Stimulated activated naive CD8-positive, alpha-beta T cell treated with anti-CD3 and anti-CD28 coated beads, Interleukin-15, Interleukin-2, amounts not matched to agents 100 U/mL and 50 U/mL, for 24 hours (primary cell): Measurements from ENCODE around the gene EPB41L5.

Experiments used
- ATAC-seq: fragments of 150-1000 bp; cut with Tn5 transposase; one replicate; pipeline ENCODE4 v1.10.0; 2021
- DNase-seq: peaks from one replicate; pipeline ENCODE4 v3.0.0; 2021

Gene EPB41L5

DNA sequence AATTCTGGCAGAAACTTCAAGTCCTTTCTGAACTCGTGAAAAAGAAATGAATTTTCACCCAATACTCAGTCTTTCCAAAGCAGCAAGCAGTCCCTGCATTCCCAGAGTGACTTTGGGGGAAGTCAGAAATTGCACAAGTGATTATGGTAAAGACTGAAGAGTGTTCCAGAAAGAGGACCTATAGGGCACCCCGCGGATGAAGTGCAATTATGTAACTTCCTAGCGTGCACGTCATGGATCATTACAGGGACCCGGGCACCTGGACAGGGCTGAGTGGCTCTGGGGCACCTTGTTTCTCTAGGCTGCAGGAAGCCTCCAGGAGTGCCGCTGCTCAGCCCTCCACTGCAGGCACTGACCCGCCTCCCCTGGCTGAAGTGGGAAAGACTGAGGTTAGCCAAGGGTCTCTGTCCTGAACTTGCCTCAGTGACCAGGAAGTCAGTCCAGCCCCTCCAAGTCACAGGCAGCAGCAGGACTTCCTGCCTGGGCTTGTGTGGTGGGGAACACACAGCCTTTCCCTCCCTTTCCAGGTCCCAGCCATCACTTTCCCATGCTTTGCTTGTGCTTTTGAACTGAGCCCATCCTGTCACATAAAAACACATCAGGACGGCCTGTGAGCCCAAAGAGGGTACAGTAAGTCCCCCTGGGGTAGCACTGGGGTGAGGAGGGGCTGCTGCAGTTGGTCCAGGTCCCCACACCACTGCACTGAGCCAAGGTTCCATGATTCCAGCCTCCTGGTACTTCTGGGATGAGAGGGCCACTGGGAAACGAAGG lies 190.6 kb downstream of the EPB41L5 start:
- DNase-seq, result no peak

DNA sequence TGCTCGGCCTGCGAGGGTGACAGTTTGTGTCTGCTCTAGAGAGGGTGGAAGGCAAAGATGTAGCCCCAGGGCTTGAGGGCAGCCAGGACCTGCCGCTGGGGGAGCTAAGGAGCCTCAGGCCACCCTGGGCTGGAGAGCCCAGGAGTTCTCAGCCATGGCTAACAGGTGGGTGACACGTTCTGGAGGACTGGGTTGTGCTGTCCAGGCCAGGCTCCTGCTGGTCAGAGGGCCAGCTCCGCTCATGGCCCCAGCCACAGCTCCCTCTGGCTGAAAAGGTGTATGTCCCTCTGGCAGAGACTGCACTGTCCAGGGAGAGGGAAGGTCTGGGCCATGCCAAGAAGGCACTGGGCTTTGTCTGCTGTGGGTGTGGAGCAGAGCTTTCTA lies 191.1 kb downstream of the EPB41L5 start:
- peak; percentile 8 for ATAC-seq
- DNase-seq, result no peak

More for the DNA sequence above, 190.6 kb downstream of the EPB41L5 start:
- ATAC-seq, result peak; percentile 15

DNA sequence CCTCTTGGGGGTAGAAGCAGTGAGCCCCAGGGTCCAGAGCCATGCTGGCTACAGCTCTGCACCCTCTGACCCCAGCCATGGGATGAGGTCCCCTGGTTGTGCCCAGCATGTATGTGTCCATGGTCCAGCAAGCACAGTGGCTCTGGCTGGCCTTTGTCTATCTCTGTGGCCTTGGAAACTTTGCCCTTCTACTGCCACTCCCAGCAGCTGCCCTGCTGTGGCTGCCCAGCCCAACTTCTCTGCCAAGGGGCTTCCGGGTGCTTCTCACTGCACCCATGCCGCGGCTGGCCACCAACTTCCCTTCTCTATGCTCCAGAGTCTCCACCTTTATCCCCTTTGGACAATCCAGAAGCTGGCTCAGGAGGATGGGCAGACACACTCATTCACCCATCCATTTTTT lies 191.5 kb downstream of the EPB41L5 start:
- no peak for DNase-seq
- no peak for ATAC-seq

DNA sequence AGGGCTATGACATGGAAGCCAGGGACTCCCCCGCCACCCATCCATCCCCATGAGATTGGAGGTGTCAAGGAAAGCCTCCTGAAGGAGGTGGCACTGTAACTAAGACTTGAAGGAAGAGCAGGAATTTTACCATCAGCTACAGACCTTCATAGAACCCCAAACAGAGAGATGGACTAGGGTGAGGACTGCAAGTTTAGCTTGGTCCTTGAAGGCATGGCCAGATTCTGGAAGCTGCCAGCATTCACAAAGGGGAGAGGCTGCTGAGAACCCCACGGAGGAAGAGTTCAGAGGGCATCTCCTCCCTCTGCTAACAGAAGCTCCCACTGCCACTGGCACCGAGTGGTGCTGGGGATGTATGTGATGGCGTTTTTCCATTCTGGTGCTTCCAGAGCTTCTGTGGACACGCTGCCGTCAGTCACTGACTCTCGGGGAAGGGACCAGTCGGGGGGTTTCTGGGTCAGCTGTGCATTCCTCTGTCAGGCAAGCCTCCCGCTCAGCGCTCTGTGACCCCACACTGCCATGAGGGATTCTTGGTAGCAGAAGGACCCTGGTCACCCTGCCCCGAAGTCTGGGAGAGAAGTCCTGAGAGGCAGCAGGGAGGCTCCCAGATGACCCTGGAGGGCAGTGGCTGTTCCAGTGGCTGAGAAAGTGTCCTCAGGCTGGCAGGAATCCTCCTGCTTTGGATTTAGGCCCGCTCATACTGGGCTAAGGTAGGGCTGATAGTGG lies 192.2 kb downstream of the EPB41L5 start:
- DNase-seq, result no peak
- ATAC-seq, result no peak

DNA sequence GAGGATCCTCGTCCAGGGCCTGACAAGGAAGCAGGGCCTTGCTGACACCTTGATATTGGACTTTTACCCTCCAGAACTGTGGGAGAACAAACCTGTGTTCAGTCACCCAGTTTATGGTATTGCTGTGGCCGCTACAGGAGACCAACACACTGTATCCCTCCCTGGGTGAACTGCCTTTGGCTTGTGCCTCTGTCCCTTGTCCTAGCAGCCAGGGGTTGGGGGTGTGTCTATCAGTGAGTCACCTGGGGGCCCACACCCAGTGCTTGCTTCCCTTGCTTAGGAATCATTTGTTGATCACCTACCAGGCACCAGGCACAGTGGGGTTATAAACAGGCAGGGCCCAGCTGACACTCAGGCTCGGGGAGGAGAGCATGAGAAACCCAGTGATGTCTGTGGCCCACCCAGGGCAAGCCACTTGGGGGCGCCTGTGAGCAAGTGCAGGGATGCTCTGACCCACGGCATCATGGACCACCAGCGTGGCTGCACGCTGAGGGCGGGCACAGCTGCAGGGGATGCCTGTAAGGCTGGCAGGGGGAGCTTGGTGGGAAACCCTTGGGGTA lies 193.2 kb downstream of the EPB41L5 start:
- ATAC-seq (no peak), DNase-seq (peak; percentile 76)

DNA sequence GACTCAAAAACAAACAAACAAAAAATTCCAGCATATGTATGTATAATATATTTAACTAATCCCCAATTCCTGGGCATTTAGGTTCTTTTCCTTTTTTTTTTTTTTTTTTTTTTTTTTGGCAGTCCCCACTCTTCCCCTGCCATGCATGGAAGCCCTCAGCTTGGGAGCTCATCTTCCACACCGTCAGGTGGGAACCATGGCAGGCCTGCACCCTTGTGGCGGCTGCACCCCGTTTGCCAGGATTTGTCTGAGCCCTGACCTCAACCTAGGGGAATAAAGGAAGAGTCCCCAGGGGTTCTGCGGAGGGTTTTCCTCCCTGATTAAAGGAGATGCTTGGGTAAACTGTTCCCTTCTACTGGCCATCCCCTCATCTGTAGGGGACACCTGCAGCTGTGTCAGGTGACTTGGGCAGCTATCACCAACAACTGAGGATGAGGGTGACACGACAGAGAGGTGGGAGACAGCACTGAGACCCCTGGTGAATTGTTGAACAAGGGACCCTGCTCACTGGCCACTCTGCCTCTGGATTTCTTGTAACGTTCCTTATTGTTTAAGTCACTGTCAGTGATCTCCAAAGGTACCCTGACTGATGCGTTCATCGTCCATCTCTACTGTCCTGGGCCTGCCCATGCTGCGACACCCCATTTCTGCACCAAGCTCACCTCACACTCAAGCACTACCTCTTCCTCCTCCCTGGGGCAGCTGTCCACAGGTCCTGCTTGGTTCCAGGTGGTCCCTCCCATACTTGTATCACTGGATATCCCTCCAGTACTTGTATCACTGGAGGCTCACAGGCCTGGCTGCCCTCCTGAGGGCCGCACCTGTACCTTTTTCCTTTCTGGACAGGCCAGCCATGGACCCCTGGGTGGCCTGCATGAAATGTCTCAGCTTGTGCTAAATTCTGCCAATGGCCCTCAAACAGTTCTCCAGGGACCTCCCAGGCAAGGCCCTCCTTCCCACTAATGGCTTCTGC lies 195.8 kb downstream of the EPB41L5 start:
- ATAC-seq (no peak), DNase-seq (no peak)

DNA sequence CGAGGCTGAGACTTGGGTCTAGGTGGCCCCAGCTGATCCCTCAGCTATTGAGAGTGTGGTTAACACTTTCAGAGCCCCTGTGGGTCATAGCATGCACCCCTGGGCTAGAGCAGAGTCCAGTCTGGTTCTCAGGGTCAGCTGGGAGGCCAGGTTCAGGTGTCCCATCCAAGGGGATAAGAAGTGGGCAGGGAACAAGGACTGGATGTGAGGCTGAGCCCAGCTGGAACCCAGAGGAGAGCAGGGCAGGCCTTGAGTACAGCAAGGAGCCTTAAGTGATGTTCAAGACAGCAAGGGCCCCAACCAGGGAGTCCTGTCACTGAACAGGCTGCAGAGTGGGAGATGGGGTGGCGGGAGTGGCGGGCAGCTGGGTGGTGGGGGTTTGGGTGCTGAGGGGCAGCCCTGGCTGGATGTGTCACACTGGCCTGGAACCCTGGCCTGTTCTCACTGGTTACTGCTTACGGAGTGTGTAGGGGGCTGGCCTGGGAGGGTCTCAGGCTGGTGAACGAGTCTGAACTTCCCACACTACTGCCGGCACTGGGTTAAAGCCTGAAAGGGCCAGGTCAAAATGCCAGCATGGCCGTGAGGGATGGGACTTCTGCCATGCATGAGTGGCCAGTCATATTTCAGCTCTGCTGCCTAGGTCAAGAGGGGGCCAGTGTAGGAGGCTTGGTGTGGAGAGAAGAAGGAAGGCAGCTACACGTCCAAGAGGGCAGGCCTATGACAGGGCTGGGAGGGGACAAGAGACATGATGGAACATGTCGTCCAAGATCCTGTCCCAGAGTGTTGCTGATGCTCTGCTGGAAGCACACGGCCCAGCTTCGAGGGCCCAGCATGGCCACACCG lies 196.8 kb downstream of the EPB41L5 start:
- DNase-seq (no peak), ATAC-seq (no peak)

DNA sequence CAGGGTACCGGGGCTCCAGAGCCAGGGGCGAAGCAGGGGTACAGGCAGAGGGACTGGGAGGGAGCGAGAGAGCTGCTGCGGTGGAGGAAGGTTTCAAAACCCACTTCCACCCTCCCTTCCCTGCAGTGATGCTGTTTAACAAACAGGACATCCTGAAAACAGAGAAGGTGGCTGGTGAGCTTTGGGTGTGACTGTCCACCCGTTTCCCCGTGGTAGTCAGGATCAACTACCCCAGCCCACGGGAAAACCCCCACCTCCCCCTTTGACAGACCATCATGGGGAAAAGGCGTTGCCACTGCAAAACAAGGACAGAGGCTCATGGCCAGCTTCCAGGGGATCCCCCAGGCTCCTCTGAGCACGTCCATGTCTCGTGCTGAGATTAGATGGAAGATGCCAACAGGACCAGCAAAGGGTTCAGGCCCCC lies 197.4 kb downstream of the EPB41L5 start:
- DNase-seq (no peak), ATAC-seq (peak; percentile 14)

DNA sequence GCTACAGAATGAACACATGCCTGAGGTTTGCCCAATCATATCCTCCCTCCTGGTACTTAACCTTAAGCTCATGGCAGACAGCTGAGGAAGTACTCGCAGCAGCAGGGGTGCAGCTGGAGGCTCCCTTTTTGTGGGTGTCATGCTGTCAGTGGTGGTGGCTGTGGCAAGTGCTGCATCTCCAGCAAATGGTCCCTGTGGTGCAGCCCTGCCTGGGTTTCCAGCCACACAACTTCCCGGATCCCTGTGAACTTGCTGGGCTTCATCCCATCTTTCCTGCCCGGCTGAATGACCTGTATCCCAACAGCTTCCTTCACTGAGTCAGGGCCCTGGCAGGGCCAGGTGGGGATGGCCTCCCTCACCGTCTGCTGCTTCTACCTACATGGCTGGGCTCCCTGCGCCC lies 205.3 kb downstream of the EPB41L5 start:
- ATAC-seq (no peak), DNase-seq (no peak)

DNA sequence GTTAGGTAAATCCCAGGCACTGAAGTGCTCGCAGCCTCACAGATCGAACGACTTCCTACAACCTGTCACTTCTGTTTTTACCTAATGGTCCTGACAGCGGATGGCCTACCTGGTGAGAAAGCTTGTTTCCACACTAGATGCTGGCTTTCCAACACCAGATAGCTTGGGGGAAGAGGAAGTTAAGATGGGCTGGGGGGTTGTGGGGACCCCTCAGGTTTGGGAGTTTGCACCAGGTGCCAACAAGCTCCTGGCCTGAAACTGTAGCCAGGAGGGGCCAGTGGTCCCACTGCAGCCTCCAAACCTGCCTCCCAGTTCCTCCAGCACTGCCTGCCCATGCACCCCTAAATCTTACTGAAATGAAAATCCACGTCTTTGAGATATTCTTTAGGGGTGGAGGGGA lies 206.4 kb downstream of the EPB41L5 start:
- no peak for ATAC-seq

DNA sequence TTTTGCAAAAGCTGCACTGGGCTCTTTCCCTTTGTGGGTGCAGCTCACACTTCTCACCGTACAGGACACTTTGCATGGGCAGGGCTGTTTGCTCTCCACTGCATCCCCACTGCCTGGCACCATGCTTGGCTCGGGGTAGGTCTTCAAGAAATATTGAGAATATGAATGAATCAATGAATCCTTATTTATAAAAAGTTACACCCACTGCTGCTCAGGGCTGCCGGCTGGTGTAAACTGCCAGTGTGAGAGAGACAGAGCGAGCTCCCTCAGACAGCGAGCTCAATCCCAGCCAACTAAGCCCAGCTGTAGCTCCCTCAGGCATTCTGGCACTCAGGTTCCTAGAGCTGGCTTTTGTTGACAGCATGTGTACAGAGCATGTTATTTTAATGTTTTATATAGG lies 206.9 kb downstream of the EPB41L5 start:
- DNase-seq (no peak), ATAC-seq (no peak)

More for the DNA sequence above, 206.4 kb downstream of the EPB41L5 start:
- no peak for DNase-seq

DNA sequence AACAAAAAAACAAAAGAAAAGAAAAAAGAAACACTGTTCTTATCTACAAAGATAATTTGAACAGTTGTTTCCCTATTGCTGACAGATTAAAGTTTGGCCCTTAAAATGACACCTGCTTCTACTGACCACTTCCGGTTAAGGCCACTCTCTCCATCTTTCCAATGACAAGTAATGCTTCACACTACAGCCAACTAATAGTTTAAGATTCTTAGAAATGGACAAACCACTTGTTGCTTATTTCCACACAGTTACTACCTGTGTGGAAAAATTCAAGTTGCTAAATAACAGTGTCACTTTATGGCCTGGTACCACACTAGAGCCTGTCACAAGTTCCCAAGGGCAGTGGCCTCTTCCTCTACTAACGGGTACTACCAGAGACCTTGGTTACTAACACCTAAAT lies 207.9 kb downstream of the EPB41L5 start:
- no peak for ATAC-seq

DNA sequence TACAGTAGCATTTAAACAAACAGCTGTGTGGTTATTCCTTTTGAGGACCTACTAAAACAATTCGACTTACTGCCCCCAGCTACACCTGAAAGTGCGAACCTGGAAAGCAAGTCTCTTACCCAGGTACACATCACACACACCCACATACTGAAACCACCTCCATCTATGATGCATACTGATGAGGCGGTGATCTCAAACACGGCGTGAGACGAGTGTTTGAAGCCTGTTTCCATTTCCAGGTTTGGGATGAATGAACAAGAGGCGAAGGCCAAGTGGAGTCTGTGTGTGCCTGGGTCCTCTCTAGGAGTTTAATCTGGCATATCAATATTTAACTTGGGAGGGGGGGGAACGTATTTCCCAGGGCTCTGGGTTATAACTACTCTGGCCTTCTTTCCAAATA lies 208.7 kb downstream of the EPB41L5 start:
- DNase-seq (no peak), ATAC-seq (no peak)

More for the DNA sequence above, 207.9 kb downstream of the EPB41L5 start:
- no peak for DNase-seq

DNA sequence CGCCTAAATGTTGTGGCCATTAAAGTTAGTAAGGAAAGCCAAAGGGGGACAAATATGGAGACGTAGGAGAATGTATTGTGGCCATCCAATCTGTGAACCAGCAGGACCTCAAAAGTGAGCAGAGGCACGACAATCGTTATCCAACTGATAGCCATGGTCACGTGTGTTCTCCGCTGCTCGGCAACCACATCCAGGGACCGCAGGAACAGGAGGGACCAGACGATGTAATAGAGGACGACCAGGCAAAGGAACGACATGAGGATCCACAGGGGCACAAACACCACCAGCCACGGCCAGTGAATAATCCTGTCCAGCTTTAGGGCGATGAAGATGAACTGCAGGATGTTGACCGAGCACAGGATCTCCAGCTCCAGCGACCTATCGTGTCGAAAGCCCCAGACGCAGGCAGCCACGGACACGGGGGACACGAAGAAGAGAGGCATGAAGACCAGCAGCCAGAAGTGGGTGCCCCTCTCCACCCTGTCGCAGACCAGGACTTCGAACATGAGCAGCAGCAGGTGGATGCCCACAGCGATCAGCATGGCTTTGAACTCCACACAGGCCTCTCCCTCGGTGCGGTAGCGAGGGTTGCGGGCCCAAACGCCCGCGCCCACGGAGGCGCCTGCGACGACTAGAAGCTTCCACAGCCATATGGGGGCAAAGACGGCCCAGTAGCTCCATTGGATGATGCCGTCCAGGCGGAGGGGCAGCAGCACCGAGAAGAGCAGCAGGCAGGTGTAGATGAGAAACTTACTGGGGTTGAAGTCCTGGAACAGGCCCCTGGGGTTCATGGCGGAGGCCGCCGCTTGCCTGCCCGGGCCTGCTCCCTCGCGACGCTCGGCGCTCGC lies 209.5 kb downstream of the EPB41L5 start:
- ATAC-seq (no peak), DNase-seq (no peak)

DNA sequence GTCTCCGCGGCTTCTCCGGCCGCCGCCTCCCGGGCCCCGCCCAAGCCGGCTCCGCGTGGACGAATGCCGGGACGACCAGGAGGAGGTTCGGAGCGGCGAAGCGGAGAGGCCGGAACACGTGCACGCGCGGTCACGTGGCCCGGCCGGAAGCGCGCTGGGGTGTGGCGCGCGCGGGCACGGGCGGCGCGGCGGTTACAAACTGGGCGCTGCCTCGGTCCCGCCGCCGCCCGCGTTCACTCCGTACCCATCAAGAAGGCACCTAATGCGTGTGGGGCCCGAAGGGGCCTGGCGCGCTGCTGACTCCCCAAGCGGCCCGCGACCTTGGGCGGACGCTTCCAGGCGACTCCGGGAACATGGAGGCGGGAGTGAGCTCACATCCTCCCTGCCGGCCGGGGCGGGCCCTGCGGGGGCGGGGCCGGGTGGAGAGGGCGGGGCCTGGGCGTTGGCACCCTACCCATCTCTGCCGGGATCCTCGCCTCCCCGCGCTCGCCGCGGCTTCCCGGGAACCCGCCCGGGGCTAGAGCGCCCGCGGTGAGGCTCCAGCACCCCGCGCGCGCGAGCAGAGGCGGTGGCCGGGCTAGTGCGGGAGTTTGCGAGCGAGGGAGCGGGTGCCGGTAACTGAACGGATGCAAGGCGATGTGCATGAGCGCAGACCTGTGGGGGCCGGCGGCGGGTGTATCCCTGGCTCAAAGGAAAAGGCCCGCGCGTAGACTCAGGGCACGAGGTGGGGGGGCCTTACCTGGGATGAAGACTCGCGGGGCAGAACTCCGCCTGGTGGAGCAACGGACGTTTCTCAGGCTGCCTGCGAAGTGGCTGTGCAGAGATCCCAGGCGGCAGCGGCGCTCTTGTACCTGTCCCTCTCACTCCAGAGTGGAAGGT lies 210.4 kb downstream of the EPB41L5 start, which contains the start of gene TMEM185B:
Gene TMEM185B (minus strand): TSS at position 367 of the 879 bp plus-strand sequence. CDS start 424 bp downstream, outside the sequence.
- DNase-seq (peak; percentile 94), ATAC-seq (peak; percentile 89)

DNA sequence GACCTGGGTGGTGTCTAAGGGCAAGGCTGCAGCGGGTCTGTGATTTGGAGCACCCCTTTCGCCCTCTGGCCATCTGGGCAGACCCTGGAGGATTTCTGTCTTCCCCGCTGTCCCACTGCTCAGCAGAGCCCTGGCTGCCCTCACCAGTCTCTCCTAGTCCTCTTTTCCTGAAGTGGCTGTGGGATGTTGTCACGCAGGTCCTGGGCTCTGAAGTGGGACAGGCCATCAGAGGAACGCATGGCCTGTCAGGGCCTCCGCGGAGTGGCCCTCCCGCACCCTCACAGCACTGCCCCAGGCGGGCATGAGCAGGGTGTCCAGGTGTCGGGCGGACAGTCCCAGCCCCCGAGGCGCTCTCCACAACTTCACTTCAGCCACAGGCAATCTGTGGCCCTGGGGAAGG lies 211.4 kb downstream of the EPB41L5 start:
- ATAC-seq, result no peak
- no peak for DNase-seq

DNA sequence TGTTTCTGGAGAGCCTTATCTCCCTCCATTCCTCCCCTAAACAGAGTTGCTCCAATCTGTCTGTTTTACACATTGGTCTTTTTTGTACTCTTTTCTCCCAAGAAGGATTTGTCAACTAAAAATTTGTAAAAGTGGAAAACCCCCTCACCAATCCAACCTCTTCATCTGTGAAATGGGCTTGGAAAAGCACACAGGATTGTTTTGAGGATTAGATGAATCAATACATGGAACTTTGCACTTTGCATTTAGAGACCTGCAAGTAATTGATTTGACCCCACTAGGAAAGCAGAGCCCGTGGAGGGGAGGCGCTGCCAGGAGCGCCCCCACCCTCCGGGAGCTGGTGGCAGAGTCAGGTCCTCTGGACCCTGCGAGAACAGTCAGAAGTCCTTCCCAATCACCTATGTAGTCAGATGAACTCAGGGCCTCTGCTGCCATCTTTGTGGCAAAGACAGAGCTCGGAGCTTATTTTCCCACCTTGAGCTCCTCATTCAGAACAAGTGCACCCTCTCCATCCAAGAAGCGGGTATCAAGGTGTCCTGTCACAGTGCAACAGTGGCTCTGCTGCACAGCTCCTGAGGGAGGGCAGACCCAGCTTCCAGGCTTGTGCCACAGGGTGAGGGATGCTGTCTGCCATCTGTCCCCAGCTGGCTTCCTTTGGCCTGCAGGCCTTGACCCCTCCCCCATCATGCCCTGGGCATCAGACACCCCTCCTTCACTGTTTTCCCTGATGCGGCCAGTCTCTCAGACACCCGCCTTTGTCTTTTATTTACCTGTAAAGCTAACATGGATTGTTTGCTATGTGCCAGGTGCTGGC lies 212.1 kb downstream of the EPB41L5 start:
- ATAC-seq (no peak), DNase-seq (no peak)

DNA sequence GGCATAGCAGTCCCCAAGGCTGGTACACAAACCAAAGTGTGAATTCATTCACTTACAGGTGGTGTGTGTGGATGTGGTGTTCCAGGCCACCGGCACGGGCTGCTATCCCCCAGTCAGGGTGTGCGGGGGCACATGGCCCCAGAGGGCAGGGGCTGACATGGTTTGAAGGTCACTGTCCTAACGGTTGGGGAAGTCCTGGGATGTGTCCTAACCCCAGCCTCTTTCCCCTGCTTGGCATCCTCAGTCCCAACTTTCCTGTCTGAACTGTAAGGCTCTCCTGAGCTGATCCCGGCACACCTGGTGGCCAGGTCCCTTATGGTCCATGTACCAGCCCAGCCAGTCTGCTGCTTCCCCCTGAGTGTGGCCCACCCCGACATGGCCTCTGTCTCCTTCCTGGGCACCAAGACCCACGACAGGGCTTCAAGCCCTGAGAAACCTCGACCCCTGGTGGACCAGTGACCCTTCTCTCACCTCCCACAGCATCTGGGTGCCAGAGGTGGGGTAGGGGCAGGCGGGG lies 212.7 kb downstream of the EPB41L5 start:
- DNase-seq, result no peak
- no peak for ATAC-seq
